Fibroblast of skin of right biceps (primary cell): ENCODE data around the gene CERS6.
"Not testable (repeated sequence)": the region's sequence is repeated elsewhere in the genome, so short reads cannot be mapped to it uniquely, and the experiment has no call there.

Source experiments
- DNase-seq: peaks from one replicate; pipeline ENCODE4 v3.0.0-alpha.2; 2013

Gene CERS6

GRCh38 chr2:168455645-168456520, at the start of gene CERS6:
TSS of gene CERS6 (plus strand) at chr2:168456272. CDS start at chr2:168456449, 177 bp downstream.
- DNase-seq = peak; percentile 95

GRCh38 chr2:168412301-168412700, 43.8 kb upstream of the CERS6 start:
- not testable (repeated sequence) for DNase-seq

- DNase-seq = not testable (repeated sequence)
Measured at GRCh38 chr2:168413101-168413500, 43.0 kb upstream of the CERS6 start.

- peak; percentile 21 for DNase-seq
Measured at GRCh38 chr2:168416555-168416954, 39.5 kb upstream of the CERS6 start.

- DNase-seq = no peak
Measured at GRCh38 chr2:168422584-168422983, 33.5 kb upstream of the CERS6 start.

- DNase-seq = peak; percentile 26
Measured at GRCh38 chr2:168424112-168424951, 31.7 kb upstream of the CERS6 start.

GRCh38 chr2:168424971-168425370, 31.1 kb upstream of the CERS6 start:
- DNase-seq = no peak

GRCh38 chr2:168426861-168427260, 29.2 kb upstream of the CERS6 start:
- no peak for DNase-seq

- DNase-seq = peak; percentile 83
Measured at GRCh38 chr2:168427451-168427850, 28.6 kb upstream of the CERS6 start.

- DNase-seq = no peak
Measured at GRCh38 chr2:168428431-168428830, 27.6 kb upstream of the CERS6 start.

GRCh38 chr2:168429988-168430387, 26.1 kb upstream of the CERS6 start:
- no peak for DNase-seq

- DNase-seq = peak; percentile 18
Measured at GRCh38 chr2:168430431-168430830, 25.6 kb upstream of the CERS6 start.

GRCh38 chr2:168431301-168432024, 24.6 kb upstream of the CERS6 start:
- DNase-seq = no peak

GRCh38 chr2:168432100-168432499, 24.0 kb upstream of the CERS6 start:
- DNase-seq = no peak

- no peak for DNase-seq
Measured at GRCh38 chr2:168432565-168433186, 23.4 kb upstream of the CERS6 start.

- DNase-seq = no peak
Measured at GRCh38 chr2:168433527-168433926, 22.5 kb upstream of the CERS6 start.

- peak; percentile 6 for DNase-seq
Measured at GRCh38 chr2:168434146-168434545, 21.9 kb upstream of the CERS6 start.

- DNase-seq = no peak
Measured at GRCh38 chr2:168436840-168437239, 19.2 kb upstream of the CERS6 start.

GRCh38 chr2:168438553-168438952, 17.5 kb upstream of the CERS6 start:
- DNase-seq = no peak

- DNase-seq = peak; percentile 33
Measured at GRCh38 chr2:168439536-168439935, 16.5 kb upstream of the CERS6 start.

- DNase-seq = no peak
Measured at GRCh38 chr2:168441214-168441872, 14.7 kb upstream of the CERS6 start.

- DNase-seq = no peak
Measured at GRCh38 chr2:168443818-168444217, 12.3 kb upstream of the CERS6 start.
